Left renal cortex interstitium (tissue), 4 donors: ENCODE data around the gene GARIN5B. TPM values are rescaled to one million over a fixed set of nuclear protein-coding genes. Genes with fewer than 3 reads are reported as not detected.

Source experiments
- DNase-seq, 4 donors: peaks; one replicate each; pipeline ENCODE4 v3.0.0-alpha.2; 2013; ENCODE audit warnings: low read depth in 4 of 4, low spot score in 2 of 4, missing footprints in 1 of 4
- polyA plus RNA-seq, 4 donors: library from polyadenylated mRNA; unstranded; fragments of 120-200 nt; gene quantifications; one replicate each; pipeline ENCODE4 v1.2.1, GENCODE V29; 2013; ENCODE audit not compliant: insufficient read length in 4 of 4

GARIN5B gene
- polyA plus RNA-seq, 4 donors, result 0.08 to 0.49 (median 0.21) TPM

DNA sequence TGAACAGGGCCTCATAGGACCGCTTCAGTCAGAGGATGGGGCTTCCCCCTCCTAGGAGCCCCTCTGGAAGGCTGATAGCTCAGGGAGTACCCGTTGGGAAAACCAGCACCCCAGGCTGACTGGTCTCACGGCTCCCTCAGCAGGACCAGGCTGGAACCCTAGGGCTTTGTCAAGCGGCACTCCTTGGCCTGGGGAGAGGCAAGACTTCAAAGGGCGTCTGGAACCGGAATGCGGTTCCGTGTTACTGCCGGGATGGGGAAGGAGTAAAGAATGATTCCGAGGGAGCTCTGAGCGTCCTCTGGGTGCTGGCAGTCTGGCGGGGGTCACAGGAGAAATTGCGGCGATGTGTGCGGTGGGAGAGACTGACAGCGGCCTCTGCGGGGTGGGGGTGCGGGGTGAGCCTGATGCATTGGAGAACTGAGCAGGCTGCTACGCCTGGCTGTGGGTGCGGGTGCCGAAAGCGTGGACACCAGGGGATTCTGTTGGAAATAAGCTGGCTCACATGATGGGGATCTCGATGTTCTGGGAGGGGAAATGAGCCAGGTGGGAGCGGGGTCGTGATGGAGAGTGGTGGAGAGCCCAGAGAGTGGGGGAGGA, 10.4 kb downstream of the GARIN5B start:
- DNase-seq, result no peak

DNA sequence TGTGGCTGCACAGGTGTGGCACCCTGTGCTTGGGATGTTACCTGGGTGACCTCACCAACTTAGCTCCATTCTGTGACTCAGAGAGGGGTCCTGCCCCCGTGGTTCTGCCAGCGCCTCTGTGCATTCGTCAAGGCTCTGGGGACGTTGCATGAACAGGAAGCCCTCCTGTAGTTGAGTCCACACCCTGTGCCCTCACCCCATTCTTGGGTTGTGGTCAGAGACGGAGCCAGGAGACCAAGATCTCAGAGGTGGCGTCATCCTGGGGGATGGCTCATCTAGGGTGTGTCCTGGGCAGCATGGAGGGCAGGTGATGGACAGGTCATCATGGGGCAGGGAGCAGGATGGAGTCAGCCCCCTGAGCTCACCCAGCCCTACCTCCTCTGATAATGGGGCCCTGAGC, 11.0 kb downstream of the GARIN5B start:
- no peak for DNase-seq

- no peak for DNase-seq
These were observed 12.3 kb downstream of the GARIN5B start for GRCh38 chr19:55350620-55351315.

DNA sequence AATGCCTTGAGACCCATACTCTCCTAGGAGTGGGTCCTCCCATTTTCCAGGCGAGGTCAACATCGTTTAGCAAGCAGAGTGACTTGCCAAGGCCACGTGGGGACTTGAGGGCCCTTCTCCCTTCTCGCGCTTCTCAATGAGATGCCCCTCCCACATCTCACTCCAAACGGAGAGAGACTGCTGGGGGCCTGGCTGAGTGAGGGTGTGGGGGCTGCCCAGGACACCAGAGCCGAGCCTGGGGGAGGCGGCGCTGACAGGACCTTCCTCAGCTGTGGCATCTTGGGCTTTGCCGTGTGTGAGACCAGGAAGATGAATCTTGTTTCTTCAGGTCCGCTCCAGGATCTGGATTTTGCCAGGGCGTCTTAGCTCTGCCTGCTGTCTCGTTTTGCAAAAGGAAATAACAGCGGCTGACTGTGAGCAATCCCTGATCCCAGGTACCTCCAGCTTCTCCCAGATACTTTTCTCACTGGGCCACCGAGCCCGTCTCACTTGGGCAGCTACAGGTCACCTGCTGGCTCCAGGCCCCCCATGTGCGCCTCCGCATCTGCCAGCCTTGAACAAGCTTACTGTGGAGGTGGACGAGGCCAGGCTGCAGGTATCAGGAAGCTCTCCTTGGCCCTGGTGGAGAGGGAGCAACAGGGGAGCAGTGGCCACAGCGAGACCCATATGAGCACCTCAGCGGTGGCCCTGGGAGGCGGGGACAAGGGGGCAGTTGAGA, 14.6 kb downstream of the GARIN5B start:
- DNase-seq, result no peak

GRCh38 chr19:55347442-55348009, 15.5 kb downstream of the GARIN5B start:
- DNase-seq, result no peak

- DNase-seq, result no peak
These were observed 16.2 kb downstream of the GARIN5B start for GRCh38 chr19:55346725-55347441.

- DNase-seq, result no peak
These were observed 17.0 kb downstream of the GARIN5B start for GRCh38 chr19:55345818-55346724.

DNA sequence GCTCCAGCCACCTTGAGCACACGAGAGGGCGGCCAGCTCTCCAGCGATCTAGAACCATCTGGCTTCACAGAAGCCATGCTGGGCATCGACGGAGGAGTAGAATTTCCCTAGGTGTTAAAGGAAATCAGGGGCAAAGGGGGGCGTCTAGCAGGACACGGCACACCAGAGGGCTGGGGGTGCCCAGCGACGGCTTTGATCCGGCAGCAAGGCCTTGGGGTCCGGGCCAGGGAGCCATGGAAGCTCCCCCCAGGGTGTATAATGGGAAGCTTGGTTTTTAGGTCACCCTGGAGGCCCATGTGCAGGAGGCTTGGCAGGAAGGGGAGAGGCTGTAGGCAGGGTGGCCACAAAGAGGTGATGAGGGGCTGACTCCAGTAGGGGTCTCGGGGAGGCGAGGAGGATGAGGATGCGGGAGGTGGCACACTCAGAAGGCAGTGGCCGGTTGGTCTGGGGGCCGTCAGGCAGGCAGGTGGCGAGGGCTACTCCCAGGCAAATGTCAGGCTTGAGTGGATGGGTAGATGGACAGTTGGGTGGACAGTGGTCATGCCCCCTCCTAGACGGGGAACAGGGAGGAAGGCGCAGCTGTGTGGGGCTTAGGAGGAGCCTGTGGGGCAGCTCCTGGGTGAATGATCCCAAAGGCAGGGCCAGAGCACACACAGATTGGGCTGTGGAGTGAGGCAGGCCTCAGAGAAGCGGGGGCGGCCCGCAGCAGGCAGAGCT, 17.8 kb downstream of the GARIN5B start:
- DNase-seq, result no peak

- DNase-seq, result no peak
These were observed 18.6 kb downstream of the GARIN5B start for GRCh38 chr19:55344444-55344843.

- no peak for DNase-seq
These were observed 21.2 kb downstream of the GARIN5B start for GRCh38 chr19:55341595-55342531.

DNA sequence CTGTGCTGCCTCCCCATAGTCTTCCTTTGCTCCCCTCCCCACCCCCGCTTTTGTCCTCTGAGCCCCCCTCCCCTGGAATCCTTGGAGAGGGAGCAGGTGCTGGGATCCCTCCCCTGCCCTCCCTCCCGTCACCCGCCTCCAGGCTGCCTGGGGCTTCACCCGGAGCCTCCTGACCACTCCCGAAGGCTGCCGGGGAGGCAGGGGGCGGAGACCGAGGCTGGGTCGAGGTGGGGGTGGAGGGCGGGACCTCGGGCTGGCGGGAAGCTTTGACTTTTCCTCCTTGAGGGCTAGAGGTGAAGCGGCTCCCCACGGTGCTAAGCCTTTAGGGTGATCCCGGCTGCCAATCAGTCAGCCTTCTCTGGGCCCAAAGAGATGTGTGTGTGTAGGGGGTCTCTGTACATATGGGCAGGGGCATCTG, 21.9 kb downstream of the GARIN5B start:
- DNase-seq, result peak in 1 of 4 donors; percentile 49

GRCh38 chr19:55340784-55341147, 22.3 kb downstream of the GARIN5B start:
- no peak for DNase-seq

- DNase-seq, result no peak
These were observed 22.9 kb downstream of the GARIN5B start for GRCh38 chr19:55339889-55340783.

- DNase-seq, result peak; percentile 100
These were observed 23.8 kb downstream of the GARIN5B start, which contains the start of gene KMT5C for GRCh38 chr19:55339105-55339888. KMT5C (plus strand) TSS chr19:55339876; CDS start chr19:55341937, 2,061 bp downstream.

DNA sequence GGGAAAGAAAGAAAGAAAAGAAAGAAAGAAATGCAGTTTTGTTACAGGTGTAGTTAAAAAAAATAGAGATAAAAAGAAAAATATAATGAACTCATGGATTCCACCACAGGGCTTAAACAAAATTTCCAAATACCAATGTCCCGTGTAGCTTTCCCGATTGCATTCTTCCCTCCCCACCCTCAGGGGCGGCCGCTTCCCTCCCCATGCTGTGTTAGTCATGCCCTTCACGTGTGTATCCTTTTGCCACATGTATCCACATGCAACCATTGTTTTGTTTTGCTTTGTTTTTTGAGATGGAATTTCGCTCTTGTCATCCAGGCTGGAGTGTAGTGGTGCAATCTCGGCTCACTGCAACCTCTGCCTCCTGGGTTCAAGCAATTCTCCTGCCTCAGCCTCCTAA, 27.0 kb downstream of the GARIN5B start:
- no peak for DNase-seq

GRCh38 chr19:55333870-55334269, 29.2 kb downstream of the GARIN5B start:
- DNase-seq, result no peak
